Stimulated activated CD4-positive, alpha-beta T cell treated with anti-CD3 and anti-CD28 coated beads, Interleukin-1b, Interleukin-23, amount 100 ng/mL, for 1 hour (primary cell): ENCODE measurements around the gene CLDN2.

Experiments
- DNase-seq, 2 donors: peaks; one replicate each; pipeline ENCODE4 v3.0.0-alpha.2; 2020; ENCODE audit warnings: low read depth in 2 of 2

CLDN2 gene

DNA sequence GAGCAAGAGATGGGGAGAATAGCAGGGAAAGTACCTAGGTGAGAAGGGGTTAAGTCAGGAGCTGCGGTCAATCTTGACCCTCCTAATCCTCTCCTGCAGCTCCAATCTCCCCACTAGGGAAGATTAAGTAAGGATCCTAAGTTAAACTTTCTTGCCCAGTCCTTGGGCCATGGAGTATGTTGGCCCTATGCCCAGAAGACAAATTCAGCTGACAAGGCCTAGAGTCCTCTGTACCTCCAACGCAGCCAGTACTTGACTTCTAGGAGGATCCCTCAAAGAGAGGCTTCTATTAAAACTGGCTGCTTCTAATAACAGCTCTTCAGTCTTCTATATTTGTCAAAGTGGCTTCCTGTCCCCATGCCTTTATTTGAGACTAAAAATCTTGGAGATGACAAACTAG is 1.4 kb downstream of the CLDN2 start:
- no peak for DNase-seq

DNA sequence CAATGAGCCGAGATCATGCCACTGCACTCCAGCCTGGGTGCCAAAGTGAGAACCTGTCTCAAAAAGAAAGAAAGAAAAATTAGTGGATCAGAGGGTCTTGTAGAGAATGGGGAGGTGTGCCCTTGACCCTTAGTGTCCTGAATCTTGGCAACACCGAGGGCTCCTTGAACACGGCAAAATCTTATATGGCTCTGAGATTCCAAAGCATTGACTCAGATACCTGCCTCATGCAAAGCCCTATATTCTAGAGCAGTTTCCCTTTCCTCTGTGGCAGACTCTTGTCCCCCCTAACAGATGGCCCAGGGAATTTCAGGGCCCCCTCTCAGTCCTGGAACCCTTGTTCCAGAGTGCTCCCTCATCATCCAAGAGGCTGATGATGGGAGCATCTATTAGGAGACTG is 6.8 kb downstream of the CLDN2 start:
- no peak for DNase-seq

DNA sequence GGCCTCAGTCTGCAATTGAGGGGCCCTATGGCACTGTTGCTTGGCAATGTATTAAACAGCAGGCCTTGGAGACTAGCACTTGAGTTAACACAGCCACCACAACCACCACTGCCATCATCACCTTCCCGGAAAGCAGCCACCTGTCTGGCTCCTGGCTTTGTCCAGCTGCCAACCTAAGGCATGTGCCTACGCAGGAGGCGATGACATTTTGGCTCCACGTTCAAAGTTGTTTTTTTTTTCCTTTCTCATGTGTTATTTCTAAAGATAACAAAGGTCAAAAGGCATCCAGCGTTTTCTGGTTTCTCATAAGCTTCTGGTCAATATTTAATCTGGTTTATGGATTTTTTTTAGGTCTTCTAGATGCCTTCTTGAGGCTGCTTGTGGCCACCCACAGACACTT is 7.5 kb downstream of the CLDN2 start:
- no peak for DNase-seq

DNA sequence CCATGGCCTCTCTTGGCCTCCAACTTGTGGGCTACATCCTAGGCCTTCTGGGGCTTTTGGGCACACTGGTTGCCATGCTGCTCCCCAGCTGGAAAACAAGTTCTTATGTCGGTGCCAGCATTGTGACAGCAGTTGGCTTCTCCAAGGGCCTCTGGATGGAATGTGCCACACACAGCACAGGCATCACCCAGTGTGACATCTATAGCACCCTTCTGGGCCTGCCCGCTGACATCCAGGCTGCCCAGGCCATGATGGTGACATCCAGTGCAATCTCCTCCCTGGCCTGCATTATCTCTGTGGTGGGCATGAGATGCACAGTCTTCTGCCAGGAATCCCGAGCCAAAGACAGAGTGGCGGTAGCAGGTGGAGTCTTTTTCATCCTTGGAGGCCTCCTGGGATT is 8.0 kb downstream of the CLDN2 start:
- DNase-seq: no peak

DNA sequence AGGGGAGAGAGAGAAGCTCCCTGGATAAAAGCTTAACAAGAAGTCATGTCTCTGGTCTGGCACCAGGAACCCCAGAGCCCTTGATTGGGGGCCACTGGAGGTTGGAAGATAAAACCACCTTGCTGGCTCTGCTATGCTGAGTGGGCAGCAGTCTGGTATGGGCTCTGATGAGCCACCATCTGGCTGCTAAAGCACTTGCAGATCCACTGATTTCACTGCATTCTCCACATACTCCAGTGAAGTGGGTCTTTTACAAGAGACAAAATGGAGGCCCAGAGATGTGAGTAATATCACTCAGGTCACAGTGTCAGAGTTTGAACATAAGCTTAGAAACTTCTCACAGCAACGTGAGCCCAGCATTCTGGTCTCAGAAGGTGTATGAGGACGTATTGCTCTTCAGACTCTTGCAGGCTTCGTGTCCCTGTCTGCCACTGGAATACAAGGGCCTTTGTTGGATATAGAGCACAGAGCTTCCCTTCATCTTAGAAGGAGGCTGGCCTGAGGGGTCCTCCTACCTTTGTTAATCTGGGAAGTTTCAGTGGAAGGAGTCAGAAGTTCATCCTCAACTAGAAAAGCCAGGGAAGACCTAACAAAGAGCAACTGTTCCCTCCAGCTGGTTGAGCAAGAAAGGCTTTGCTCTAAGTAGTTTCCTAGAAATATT is 11.8 kb downstream of the CLDN2 start:
- no peak for DNase-seq

DNA sequence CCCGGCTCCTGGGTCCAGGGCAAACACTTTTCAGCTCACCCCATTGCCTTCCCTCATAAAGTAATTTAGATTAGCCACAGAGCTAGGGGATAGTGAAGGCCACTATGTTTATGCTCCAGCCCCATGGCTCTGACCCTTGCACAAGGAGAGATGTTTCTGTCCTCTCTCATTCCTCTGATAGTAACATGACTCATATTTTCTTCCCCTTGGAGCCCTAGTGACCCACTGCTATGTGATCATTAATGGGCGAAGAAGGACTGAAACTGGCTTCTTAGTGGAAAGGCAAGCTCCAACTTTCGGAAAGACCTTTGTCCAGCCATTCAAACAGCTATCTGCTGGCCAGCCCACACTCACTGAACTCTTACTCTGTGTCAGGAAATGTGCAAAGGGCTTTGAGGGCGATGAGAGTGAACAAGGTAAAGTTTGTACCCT is 12.3 kb downstream of the CLDN2 start:
- DNase-seq: no peak

DNA sequence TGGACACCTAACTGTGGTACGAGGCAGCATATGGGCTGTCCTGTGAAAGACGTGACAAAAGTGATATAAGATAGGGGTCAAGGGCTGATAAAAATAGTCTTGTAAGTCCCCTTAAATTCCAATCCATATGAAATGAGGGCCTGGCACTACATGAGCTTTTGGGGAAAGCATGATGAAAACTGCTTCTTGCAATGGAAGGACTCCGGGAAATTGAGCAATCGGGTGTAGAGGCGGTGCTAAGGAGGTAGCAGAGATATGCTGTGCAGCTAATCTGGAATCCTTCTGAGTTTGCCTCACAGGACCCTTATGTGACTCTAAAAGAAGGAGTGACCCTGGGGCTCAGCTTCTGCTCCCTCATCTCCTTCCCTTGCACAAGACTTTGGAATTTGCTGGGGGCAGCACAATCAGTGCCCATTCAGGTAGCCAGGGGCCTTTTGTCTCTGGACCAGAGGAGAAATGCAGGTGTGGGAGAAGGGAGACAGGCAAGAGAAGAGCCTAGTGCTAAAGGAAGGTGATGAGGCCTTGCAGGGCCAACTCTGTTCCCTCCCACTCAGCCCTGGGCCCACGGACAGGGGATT is 12.8 kb downstream of the CLDN2 start:
- no peak for DNase-seq

DNA sequence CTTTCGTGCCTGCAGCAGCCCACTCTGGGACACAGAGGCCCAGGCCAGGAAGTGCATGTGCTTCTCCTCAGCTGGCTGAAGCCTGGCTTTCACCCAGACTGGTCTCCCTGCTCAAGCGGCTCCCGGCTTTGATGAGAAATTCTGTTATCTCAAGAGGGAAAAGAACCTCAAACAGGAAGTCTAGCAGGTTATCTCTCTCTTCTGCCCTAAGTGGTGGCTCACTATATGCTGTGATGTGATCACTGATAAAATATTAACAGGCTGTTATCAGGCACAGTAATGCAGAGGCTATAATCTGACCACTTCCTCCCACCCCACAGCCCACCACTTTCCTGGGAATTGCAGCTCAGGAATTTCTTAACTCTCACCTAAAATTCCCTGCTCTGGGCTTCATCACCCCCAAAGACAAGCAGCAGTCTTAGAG is 13.3 kb downstream of the CLDN2 start:
- DNase-seq: no peak

DNA sequence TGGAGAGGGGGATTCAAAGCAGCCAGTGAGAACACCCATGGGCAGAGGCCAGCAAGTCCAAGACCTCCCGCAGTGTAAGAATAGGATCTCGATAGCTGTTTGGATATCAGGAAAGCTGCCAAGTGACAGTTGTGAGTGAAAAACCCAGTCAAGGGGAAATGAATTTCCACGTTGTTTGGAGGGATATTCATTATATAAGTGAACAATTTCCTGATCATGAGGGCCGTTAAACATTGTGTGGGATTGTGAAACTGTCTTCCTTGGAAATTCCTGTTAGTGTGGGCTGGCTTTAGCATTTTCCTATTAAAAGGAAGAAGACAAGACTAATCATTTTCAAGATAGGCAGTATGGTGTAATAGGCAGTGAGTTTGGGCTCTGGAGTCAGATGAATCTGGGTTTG is 15.0 kb downstream of the CLDN2 start:
- no peak for DNase-seq

DNA sequence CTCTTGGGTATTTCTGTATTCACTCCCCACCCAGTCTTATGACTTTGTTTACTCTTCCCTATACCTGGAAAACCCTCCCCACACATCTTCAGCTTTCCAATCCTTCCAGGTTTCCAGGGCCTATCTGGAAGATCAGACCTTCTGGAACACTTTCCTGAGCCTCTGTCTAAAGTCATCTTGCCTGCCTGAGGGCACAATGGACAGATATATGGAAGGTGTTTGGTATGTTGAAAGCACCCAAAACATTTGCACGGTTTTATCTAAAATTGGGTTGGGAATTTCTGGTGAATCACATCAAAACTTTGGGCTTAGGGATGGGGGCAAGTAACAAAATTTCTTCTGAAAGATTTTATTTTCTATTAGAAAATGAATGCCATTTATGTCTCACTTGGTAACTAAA is 16.0 kb downstream of the CLDN2 start:
- no peak for DNase-seq

DNA sequence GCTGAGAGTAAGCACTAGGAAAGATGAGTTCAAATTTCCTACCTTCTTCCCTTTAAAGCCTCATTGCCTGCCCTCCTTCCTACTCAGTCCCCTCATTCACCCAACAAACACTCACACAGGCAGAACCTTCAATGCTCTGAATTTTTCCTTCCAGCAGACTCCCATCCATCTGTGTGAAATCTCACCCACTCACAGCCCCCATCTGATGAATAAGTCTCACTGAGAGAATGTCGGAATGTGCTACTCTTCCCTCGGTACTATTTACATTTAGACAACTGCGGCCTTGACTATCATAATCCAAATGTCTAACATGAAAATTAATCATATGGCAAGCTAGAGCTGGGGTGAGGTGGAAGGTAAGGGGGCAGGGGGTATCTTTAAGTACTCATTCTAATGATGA is 19.4 kb downstream of the CLDN2 start:
- DNase-seq: no peak

DNA sequence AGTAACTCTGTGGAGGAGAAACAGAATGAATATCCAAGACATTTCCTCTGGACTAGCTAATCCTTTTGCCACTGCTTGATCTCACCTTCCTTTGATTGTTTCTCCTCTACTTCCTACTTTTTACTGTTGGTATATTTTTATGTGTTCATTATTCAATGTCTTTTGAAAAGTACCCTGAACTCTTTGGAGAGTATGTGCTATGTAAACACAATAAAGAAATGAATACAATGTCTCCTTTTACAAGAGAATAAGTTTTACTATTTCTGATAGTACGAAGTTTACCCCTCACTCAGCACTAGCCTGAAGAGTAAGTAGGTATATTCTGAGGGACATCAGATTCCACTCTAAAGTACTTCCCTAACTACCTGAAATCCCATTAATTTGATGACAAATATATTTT is 19.9 kb downstream of the CLDN2 start:
- no peak for DNase-seq

DNA sequence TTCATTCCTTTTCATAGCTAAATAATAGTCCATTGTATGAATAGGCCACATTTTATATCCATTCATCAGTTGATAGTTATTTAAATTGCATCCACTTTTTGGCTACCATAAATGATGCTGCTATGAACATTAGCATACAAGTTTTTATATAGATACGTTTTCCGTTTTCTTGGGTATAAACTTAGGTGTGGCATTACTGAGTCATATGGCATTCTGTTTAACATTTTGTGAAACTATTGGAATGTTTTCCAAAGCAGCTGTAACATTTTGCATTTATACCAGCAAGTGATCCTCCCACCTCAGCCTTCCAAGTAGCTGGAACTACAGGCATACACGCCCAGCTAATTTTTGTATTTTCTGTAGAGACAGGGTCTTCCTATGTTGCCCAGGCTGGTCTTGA is 26.3 kb downstream of the CLDN2 start:
- DNase-seq: no peak

DNA sequence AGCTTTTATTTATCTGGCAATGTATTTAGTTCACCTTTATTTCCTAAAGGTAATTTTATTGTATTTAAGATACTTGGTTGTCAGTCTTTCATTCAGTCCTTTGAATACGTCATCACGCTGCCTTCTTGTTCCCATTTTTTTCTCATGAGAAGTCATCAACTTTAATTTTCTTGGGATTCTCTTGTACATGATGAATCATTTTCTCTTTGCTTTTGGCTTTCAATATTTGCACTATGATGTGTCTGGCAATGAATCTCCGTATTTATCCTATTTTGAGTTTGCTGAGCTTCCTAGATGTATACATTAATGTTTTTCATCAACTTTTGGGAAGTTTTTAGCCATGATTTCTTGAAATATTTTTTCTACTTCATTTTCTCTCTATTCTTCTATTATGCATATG is 28.4 kb downstream of the CLDN2 start:
- no peak for DNase-seq

DNA sequence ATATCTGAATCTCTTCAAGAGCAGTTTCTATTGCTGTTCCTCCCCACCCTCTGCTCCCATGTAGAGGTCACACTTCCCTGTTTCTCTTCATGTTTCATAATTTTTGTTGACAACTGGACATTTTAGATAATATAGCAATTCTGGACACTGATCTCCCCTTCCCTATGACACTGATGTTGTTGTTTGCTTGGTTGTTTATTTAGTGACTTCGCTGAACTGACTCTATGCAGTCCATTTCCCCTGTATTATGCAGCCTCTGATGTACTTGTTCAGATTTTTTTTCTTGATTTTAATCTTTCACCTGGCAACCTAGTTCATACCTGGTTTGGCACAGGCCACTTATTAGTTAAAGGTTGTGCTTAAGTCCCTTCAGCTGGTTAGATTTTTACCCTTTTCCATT is 29.2 kb downstream of the CLDN2 start:
- no peak for DNase-seq

DNA sequence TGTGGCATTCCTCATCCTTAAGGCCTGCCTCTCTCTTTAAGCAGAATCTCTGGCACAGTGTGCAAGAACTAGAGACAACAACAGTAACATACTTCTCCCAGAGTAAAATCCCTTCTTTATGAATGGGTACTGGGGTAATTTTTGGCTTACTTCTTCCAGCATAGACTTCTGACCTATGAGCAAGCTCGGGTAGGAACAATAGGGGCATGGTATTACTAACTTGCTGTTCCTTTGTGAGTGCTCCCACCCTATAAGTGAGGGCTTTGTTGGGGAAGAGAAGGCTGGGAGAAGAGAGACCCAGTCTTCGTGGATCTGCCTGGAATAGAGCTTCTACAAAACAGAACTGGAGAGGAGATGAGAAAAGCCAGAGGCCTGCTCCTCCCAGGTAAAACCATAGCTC is 30.2 kb downstream of the CLDN2 start:
- no peak for DNase-seq

DNA sequence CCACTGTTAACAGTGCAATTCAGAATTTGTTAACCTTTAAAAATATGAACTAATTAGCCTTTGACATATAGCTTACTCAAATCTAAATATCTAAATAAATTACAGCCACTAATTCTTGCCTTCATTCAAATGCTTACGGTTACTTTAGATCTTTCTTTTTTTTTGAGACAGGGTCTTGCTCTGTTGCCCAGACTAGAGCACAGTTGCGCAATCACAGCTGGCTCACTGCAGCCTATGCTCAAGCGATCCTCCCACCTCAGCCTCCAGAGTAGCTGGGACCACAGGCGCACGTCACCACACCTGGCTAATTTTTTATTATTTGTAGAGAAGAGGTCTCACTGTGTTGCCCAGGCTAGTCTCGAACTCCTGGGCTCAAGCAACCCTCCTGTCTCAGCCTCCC is 31.0 kb downstream of the CLDN2 start:
- no peak for DNase-seq

DNA sequence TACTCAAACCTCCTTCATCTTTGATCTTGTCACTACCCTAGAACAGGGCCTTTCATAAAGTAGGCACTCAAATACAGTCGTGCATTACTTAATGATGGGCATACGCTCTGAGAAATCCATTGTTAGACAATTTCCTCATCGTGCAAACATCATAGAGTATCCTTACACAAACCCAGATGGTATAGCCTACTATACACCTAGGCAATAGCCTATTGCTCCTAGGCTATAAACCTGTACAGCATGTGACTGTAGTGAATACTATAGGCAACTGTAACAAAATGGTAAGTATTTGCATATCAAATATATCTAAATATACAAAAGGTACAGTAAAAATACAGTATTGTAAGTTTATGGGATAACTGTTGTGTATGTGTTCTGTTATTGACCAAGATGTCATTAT is 31.9 kb downstream of the CLDN2 start:
- DNase-seq: no peak

DNA sequence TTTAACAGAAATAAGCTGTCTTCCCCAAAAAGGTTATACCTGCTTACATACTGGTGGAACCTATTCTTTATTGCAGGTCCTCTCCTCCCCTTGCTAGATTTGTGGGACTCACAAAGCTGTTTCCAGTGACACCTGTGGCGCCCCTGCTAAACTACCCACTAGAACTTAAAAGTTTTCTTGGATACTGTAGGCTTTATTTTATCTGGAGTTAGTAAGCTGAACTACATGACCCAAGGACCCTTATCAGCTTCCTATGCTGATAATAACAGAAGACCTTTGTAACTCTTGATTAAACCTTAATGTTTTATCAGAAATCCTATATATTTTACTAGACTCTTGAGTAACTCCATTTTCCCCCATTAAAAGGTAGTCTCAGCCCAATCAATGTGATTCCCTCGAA is 32.3 kb downstream of the CLDN2 start:
- DNase-seq: no peak

DNA sequence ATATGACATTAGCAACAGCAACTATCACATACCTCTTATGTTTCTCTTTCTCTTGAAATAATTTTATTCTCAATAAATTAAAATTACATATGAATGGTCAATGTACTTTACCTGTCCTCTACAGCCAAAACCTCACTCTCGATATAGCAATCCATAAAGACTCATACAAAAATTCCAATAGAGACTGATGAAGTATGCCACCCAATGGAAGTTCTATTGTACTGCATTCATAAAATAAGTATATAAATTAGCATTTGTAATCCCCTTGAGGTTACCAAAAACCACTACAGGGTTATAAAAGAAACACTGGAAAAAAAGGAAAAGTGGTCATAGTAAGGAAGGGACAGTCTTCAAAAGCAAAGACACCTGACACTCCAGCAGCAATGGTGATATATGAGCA is 32.8 kb downstream of the CLDN2 start:
- no peak for DNase-seq

DNA sequence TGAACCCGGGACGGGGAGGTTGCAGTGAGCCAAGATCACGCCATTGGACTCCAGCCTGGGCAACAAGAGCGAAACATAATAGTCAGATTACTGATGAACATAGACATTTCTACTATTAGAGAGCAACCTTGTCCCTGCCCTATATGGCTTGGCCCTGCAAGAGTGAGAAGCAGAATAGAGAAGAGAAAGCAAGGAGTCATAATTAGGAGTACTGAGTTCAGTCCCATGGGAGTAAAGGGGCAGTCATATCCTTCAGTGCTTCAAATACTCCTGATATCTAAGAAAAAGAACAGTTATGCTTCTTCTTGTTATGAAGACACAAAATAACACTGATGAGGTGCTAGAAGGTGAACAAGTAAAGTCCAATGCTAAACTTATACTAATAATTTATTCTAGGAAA is 33.8 kb downstream of the CLDN2 start:
- no peak for DNase-seq

DNA sequence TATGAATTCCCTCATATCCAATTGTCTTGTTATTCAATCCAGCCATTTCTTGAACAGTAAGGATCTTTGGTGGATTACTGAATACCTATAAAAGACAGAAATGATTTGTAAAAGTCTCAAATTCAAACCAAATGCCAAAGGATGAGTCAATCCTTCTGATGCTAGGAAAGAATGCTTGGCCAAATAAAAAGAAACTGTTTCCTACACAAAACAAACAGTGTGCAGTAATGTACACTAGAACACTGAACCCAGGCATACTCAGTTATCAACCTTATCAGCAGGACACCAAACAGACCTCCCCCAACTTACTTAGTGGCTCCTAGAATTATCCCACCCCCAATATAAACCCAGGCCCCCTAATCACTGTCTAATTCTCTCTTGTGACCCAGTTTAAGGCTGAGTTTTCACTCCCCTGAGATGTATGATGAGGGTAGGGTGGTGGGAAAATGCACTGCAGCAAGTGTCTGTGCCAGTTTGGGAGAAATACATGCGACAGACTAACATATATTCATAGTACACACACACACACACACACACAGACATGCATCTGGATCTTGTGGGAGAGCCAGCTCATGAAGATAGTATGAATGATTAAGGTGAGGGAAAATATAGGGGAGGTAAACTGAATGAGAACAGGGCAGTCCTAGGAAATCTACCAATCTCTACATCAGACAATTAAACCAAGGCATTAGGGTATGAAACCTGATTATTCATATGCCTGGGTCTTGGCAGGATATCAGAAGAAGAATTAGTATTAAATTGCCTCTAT is 35.0 kb downstream of the CLDN2 start:
- no peak for DNase-seq

DNA sequence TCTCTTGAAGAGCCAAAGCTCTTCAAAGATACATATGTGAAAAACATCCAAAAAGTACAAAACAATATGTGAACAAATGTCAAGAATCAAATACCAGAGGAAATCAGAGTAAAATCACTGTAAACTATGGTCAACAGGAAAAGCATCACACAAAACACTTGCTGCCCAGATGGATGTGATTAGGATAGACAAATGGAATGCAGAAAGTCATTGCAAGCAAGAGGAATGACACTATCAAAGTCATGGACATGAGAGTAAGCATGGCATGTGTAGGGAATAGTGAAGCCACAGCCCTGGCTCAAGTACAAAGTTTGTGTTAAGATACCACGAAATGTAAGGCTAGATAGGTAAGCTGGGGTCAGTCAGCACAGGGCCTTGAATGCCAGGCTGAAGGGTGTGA is 37.7 kb downstream of the CLDN2 start:
- no peak for DNase-seq
